HG02759 (cell line): Measurements from ENCODE around the gene AGAP2.
A peak's percentile ranks its signal among the peaks of the same experiment; 100 is the strongest.

Experiments
- ATAC-seq: cut with Tn5 transposase; IDR thresholded peaks from one replicate; pipeline ENCODE4 v1.9.1; 2021; ENCODE audit warnings: mild to moderate bottlenecking, moderate library complexity; ENCODE audit not compliant: unreplicated experiment

The AGAP2 gene

GRCh38 chr12:57769594-57769993 lies 31.1 kb upstream of the AGAP2 start:
- ATAC-seq, result no peak

GRCh38 chr12:57767876-57768275 lies 29.3 kb upstream of the AGAP2 start:
- ATAC-seq, result no peak

- no peak for ATAC-seq
Measured at GRCh38 chr12:57767305-57767698, 28.8 kb upstream of the AGAP2 start.

- ATAC-seq, result no peak
Measured at GRCh38 chr12:57766464-57767304, 28.1 kb upstream of the AGAP2 start, which contains the start of gene CYP27B1. CYP27B1 (minus strand) TSS chr12:57767078; CDS start chr12:57767041, 37 bp downstream.

GRCh38 chr12:57765698-57766463 lies 27.3 kb upstream of the AGAP2 start:
- peak; percentile 11 for ATAC-seq

GRCh38 chr12:57765003-57765697 lies 26.6 kb upstream of the AGAP2 start:
- ATAC-seq, result peak; percentile 67

- ATAC-seq, result peak; percentile 14
Measured at GRCh38 chr12:57764662-57765002, 26.1 kb upstream of the AGAP2 start.

GRCh38 chr12:57763881-57764661 lies 25.5 kb upstream of the AGAP2 start:
- ATAC-seq, result no peak

GRCh38 chr12:57762463-57762862 lies 23.9 kb upstream of the AGAP2 start:
- no peak for ATAC-seq

GRCh38 chr12:57761391-57761998 lies 23.0 kb upstream of the AGAP2 start:
- ATAC-seq, result no peak

GRCh38 chr12:57760347-57760982 lies 21.9 kb upstream of the AGAP2 start:
- ATAC-seq, result no peak

GRCh38 chr12:57759360-57759980 lies 20.9 kb upstream of the AGAP2 start:
- ATAC-seq, result no peak

- no peak for ATAC-seq
Measured at GRCh38 chr12:57758552-57759359, 20.2 kb upstream of the AGAP2 start.

- ATAC-seq, result no peak
Measured at GRCh38 chr12:57757771-57758170, 19.2 kb upstream of the AGAP2 start.

- ATAC-seq, result peak; percentile 13
Measured at GRCh38 chr12:57756406-57757341, 18.1 kb upstream of the AGAP2 start.

- no peak for ATAC-seq
Measured at GRCh38 chr12:57755454-57756372, 17.2 kb upstream of the AGAP2 start.

GRCh38 chr12:57755194-57755453 lies 16.6 kb upstream of the AGAP2 start:
- no peak for ATAC-seq
